Psoas muscle (tissue), 8 donors: Measurements from ENCODE around the gene EXOC3L1. TPM values are rescaled to one million over a fixed set of nuclear protein-coding genes. Genes with fewer than 3 reads are reported as not detected.

Experiments used
- ATAC-seq, 4 donors: fragments of 200-7000 bp; cut with Tn5 transposase; one replicate each; pipeline ENCODE4 v1.9.1; 2020; ENCODE audit warnings: moderate library complexity in 3 of 4, mild to moderate bottlenecking in 2 of 4
- DNase-seq, 2 donors: peaks; one replicate each; pipeline ENCODE4 v3.0.0-alpha.2; 2020
- H3K27ac ChIP-seq: fragments of 200-600 bp; one replicate; pipeline ENCODE4 v1.8.0; 2022
- H3K27me3 ChIP-seq, 3 donors: fragments of 200-600 bp in 1 of 3; one replicate each; pipeline versions ENCODE4 v1.6.1 to v1.8.0; 2013 to 2022; ENCODE audit warnings: low read length in 2 of 3, mild to moderate bottlenecking in 2 of 3, moderate library complexity in 1 of 3; ENCODE audit not compliant: insufficient read depth in 3 of 3
- H3K36me3 ChIP-seq, 2 donors: fragments of 200-600 bp in 1 of 2; one replicate each; pipeline versions ENCODE4 v1.6.1 to v1.8.0; 2013 to 2022; ENCODE audit warnings: low read depth in 1 of 2, mild to moderate bottlenecking in 1 of 2, moderate library complexity in 1 of 2; ENCODE audit not compliant: insufficient read depth in 1 of 2
- H3K4me1 ChIP-seq: fragments of 200-600 bp; one replicate; pipeline ENCODE4 v1.8.0; 2022
- H3K4me3 ChIP-seq: fragments of 200-600 bp; one replicate; pipeline ENCODE4 v1.8.0; 2022; ENCODE audit warnings: mild to moderate bottlenecking
- H3K9me3 ChIP-seq: fragments of 200-600 bp; one replicate; pipeline ENCODE4 v1.8.0; 2022
- WGBS, 3 donors: extraction: QIAGEN DNeasy Blood & Tissue Kit; methylation state at CpG; one replicate each; pipeline versions ENCODE4 v1.1.6 to v1.1.7; 2013; 5-methylcytosine and 5-hydroxymethylcytosine counted together
- intact Hi-C, 2 donors: fragments of 100-400 bp; cut with DNase I; formaldehyde crosslinking; loops; one replicate each; pipeline versions ENCODE4 v1.11.0 to v1.14.2; 2022
- polyA plus RNA-seq, 3 donors: library from polyadenylated mRNA; stranded (reverse); fragments of 200-250 nt; gene quantifications; one replicate each; pipeline ENCODE4 v1.2.3, GENCODE V29; 2013
- total RNA-seq, 4 donors: library from RNA; stranded (reverse); fragmentation: NEBNext Ultra II Directional in 2 of 4; extraction: Animal tissue kit (Norgen Biotek cat#: 25700) in 2 of 4; gene quantifications; one replicate each; pipeline versions ENCODE4 v1.2.1 to v1.2.4, GENCODE V29; 2021 to 2023
- TF ChIP-seq, protein P1 (sequence below): fragments of 200-600 bp; IDR thresholded peaks from one replicate; pipeline ENCODE4 v1.8.0; 2022; ENCODE audit warnings: antibody characterized with exemption
- donor health status: healthy with polysubstance abuse.
- donor health status: DM: no; HTN: no; CAD: no; lungs with moderate emphysema.
- donor health status: Bipolar disorder and iron deficiency.
- donor health status: healthy.
- donor health status: DM: yes; HTN: yes; CAD: no.
- donor health status: DM: no; HTN: no; CAD: no.
- donor health status: DM: no; HTN: no; CAD: no.
- donor health status: DM: yes; HTN: yes; CAD: no.

The EXOC3L1 gene
- total and polyA plus RNA-seq, 7 donors: 0.84 to 3.4 (median 1.2) TPM

DNA sequence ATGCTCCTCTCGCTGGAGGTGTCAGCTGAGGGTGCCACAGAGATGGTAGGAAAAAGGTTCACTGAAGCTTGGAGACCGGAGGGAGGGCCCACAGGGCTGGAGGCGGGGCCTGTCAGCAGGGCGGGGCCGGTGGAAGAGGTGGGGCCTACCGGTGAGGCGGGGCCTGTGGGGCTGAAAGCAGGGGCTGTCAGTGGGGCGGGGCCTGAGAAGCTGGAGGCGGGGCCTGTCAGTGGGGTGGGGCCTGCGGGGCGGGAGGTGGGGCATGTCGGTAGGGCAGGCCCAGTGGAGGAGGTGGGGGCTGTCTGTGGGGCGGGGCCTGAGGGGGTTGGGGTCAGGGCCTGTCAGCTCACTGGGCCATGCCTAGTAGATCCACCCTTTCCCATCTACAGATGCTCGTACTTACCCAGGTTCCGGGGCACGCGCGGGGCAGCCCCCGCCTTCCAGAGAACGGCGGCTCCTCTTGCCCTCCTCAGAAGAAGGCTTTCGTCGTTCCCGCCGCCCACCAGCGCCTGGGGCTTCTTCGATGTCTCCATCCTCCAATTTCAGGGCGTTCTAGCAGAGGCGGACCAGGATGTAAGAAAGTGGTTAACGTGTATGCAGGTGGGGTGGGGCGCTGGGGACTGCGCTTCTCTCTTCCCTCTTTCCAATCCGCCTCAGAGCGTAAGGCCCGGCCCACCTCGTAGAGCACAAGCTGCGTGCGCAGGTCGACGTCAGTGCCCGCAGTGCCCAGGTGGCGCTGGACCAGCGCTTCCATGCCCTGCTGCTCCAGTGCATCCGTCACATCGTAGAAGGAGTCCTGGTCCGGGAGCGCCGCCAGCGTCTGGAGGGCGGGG is 46.8 kb upstream of the EXOC3L1 start:
- H3K27me3 ChIP-seq: no peaks in the 10 kb centered on the region
- ATAC-seq (peak; percentile 38 to 74 (median 66)), DNase-seq (peak; percentile 73 to 92)
- H3K9me3 ChIP-seq: no peaks in the 10 kb centered on the region
- peaks cover 3 to 79% of the 10 kb centered on the region in 2 donors for H3K36me3 ChIP-seq
- WGBS, 3 donors: 73 to 82% (median 78%) methylated on average over 45 to 50 of the region's 50 CpGs
- peaks cover 34% of the 10 kb centered on the region for H3K4me1 ChIP-seq
- TF ChIP-seq, protein P1, sequence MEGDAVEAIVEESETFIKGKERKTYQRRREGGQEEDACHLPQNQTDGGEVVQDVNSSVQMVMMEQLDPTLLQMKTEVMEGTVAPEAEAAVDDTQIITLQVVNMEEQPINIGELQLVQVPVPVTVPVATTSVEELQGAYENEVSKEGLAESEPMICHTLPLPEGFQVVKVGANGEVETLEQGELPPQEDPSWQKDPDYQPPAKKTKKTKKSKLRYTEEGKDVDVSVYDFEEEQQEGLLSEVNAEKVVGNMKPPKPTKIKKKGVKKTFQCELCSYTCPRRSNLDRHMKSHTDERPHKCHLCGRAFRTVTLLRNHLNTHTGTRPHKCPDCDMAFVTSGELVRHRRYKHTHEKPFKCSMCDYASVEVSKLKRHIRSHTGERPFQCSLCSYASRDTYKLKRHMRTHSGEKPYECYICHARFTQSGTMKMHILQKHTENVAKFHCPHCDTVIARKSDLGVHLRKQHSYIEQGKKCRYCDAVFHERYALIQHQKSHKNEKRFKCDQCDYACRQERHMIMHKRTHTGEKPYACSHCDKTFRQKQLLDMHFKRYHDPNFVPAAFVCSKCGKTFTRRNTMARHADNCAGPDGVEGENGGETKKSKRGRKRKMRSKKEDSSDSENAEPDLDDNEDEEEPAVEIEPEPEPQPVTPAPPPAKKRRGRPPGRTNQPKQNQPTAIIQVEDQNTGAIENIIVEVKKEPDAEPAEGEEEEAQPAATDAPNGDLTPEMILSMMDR: no peak
- H3K27ac ChIP-seq: peak overlapping the region; percentile 36
- intact Hi-C loops: no loop called here
- H3K4me3 ChIP-seq: no peak overlapping the region

GRCh38 chr16:67235816-67236562 is 46.1 kb upstream of the EXOC3L1 start:
- TF ChIP-seq, protein P1: no peak
- H3K9me3 ChIP-seq: no peaks in the 10 kb centered on the region
- 86 to 92% (median 88%) methylated on average over 17 of the region's 17 CpGs for WGBS, 3 donors
- peak overlapping the region; percentile 23 for H3K27ac ChIP-seq
- H3K27me3 ChIP-seq: no peaks in the 10 kb centered on the region
- no peak overlapping the region for H3K4me3 ChIP-seq
- DNase-seq (no peak), ATAC-seq (no peak)
- H3K36me3 ChIP-seq: peaks cover 5 to 86% of the 10 kb centered on the region in 2 donors
- H3K4me1 ChIP-seq: peaks cover 27% of the 10 kb centered on the region
- intact Hi-C loops: no loop called here

- H3K27ac ChIP-seq: no peak overlapping the region
- 83 to 89% (median 83%) methylated on average over 10 of the region's 10 CpGs for WGBS, 3 donors
- DNase-seq (no peak), ATAC-seq (no peak)
- H3K4me1 ChIP-seq: peaks cover 9% of the 10 kb centered on the region
- no peaks in the 10 kb centered on the region for H3K27me3 ChIP-seq
- peaks cover 9 to 98% of the 10 kb centered on the region in 2 donors for H3K36me3 ChIP-seq
- H3K9me3 ChIP-seq: no peaks in the 10 kb centered on the region
- no peak overlapping the region for H3K4me3 ChIP-seq
- TF ChIP-seq, protein P1: no peak
- intact Hi-C loops: no loop called here
These were observed 44.3 kb upstream of the EXOC3L1 start for GRCh38 chr16:67234180-67234597.

GRCh38 chr16:67233596-67233995 is 43.7 kb upstream of the EXOC3L1 start:
- DNase-seq (no peak), ATAC-seq (no peak)
- 46 to 65% (median 48%) methylated on average over 7 of the region's 7 CpGs for WGBS, 3 donors
- intact Hi-C loops: no loop called here
- H3K4me3 ChIP-seq: no peak overlapping the region
- peaks cover 9 to 98% of the 10 kb centered on the region in 2 donors for H3K36me3 ChIP-seq
- no peaks in the 10 kb centered on the region for H3K9me3 ChIP-seq
- peak overlapping the region; percentile 16 for H3K27ac ChIP-seq
- TF ChIP-seq, protein P1: no peak
- H3K4me1 ChIP-seq: peaks cover 3% of the 10 kb centered on the region
- H3K27me3 ChIP-seq: no peaks in the 10 kb centered on the region
